Prostate gland (tissue), 2 donors: Measurements from ENCODE around the gene SRP68. TPM values are rescaled to one million over a fixed set of nuclear protein-coding genes. Genes with fewer than 3 reads are reported as not detected.

ENCODE experiments used
- DNase-seq: peaks from one replicate; pipeline ENCODE4 v3.0.0-alpha.2; 2019; ENCODE audit warnings: low spot score
- H3K27ac ChIP-seq, 2 donors: fragments of 200-600 bp; sonication (generic); 2 replicates each; pipeline ENCODE4 v1.5.1; 2017 to 2019
- H3K27me3 ChIP-seq: fragments of 200-600 bp; sonication (generic); replicated peaks from 2 replicates; pipeline ENCODE4 v1.5.1; 2019; ENCODE audit not compliant: insufficient read depth
- H3K36me3 ChIP-seq, 2 donors: fragments of 200-600 bp; sonication (generic); 1 replicate in 1 of 2; 2 replicates in 1 of 2; pipeline versions ENCODE4 v1.5.1 to v1.8.1; 2017 to 2019
- H3K4me1 ChIP-seq: fragments of 200-600 bp; sonication (generic); replicated peaks from 2 replicates; pipeline ENCODE4 v1.5.1; 2019
- H3K4me3 ChIP-seq, 2 donors: fragments of 200-600 bp; sonication (generic); 2 replicates each; pipeline ENCODE4 v1.5.1; 2017 to 2019
- H3K9me3 ChIP-seq: fragments of 200-600 bp; sonication (generic); 2 replicates; pipeline ENCODE4 v1.5.1; 2017
- POLR2A ChIP-seq: fragments of 450-650 bp; IDR thresholded peaks from one replicate; pipeline ENCODE4 v1.6.1; 2016; ENCODE audit warnings: antibody characterized with exemption, mild to moderate bottlenecking
- POLR2AphosphoS5 ChIP-seq: sonication (generic); formaldehyde crosslinking; IDR thresholded peaks from one replicate; pipeline ENCODE4 v1.6.1; 2017; ENCODE audit warnings: antibody characterized with exemption
- WGBS: methylation state at CpG from one replicate; pipeline ENCODE4 v1.1.5; 2018; 5-methylcytosine and 5-hydroxymethylcytosine counted together
- intact Hi-C: fragments of 100-400 bp; cut with DNase I; formaldehyde crosslinking; loops from one replicate; pipeline ENCODE4 v1.14.2; 2022
- total RNA-seq, 2 donors: library from RNA; depleted of rRNA; stranded (reverse); fragments of >200 nt; gene quantifications; one replicate each; pipeline ENCODE4 v1.1.0, GENCODE V29; 2016
- TF ChIP-seq, protein P1 (sequence below), 4 experiments: fragments of 200-600 bp in 2 of 4; fragments of 450-650 bp in 2 of 4; sonication (generic) in 2 of 4; IDR thresholded peaks; 1 replicate in 3 of 4; 2 replicates in 1 of 4; pipeline ENCODE4 v1.5.1; 2016 to 2019; ENCODE audit warnings: antibody characterized with exemption in 4 of 4, mild to moderate bottlenecking in 2 of 4, moderate library complexity in 2 of 4

The SRP68 gene
- total RNA-seq, 2 donors from 2014 or later: 33.5 to 51.2 TPM

DNA sequence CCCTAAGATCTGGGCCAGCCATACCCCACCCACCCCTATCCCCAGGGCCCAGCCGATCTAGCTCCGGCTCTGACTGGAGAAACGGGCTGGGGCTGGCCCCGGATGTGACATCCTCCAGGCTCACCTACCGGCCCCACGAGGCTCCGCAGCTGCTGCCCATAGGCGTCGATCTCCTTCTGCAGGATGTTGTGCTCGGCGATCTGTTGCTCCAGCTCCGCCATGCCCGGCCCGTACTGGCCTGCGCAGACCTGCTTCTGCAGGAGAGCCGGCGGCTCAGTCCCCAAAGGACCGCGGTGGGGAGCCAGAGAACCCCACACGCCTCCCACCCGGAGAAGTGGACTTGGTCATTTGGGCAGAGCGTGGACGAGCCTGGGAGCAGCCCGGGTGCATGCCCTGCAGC is 50.0 kb downstream of the SRP68 start:
- 91% methylated on average over 22 of the region's 24 CpGs for WGBS
- H3K4me3 ChIP-seq: no peak overlapping the region
- no peaks in the 10 kb centered on the region for H3K4me1 ChIP-seq
- no peaks in the 10 kb centered on the region for H3K27me3 ChIP-seq
- TF ChIP-seq, protein P1, sequence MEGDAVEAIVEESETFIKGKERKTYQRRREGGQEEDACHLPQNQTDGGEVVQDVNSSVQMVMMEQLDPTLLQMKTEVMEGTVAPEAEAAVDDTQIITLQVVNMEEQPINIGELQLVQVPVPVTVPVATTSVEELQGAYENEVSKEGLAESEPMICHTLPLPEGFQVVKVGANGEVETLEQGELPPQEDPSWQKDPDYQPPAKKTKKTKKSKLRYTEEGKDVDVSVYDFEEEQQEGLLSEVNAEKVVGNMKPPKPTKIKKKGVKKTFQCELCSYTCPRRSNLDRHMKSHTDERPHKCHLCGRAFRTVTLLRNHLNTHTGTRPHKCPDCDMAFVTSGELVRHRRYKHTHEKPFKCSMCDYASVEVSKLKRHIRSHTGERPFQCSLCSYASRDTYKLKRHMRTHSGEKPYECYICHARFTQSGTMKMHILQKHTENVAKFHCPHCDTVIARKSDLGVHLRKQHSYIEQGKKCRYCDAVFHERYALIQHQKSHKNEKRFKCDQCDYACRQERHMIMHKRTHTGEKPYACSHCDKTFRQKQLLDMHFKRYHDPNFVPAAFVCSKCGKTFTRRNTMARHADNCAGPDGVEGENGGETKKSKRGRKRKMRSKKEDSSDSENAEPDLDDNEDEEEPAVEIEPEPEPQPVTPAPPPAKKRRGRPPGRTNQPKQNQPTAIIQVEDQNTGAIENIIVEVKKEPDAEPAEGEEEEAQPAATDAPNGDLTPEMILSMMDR (IDR thresholded peaks at IDR 0.05): no peak
- TF ChIP-seq POLR2AphosphoS5: no peak
- no peak for TF ChIP-seq POLR2A
- DNase-seq: no peak
- no peaks in the 10 kb centered on the region for H3K36me3 ChIP-seq
- no peak overlapping the region for H3K27ac ChIP-seq
- no peaks in the 10 kb centered on the region for H3K9me3 ChIP-seq
- intact Hi-C loops: no loop called here

DNA sequence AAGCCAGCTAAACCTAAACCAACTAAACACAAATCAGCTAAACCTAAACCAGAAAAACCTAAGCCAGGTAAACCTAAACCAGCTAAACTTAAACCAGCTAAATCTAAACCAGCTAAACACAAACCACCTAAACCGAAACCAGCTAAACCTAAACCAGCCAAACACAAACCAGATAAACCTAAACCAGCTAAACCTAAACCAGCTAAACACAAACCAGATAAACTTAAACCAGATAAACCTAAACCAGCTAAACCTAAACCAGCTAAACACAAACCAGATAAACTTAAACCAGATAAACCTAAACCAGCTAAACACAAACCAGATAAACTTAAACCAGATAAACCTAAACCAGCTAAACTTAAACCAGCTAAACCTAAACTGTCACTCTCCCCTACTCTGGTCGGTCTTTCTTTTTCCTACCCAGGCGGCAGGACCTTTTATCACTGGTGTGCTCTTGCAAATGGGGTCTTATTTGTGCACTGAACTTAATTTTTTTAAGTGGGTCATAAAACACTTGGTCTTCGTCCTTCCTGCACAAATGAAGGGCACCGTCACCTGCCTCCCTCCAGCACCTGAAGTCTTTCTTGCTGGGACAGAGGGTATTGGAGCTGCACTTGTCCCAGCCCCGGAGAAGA is 52.4 kb downstream of the SRP68 start:
- Histone ChIP-seq H3K27me3 (no peaks in the 10 kb centered on the region), H3K27ac (no peak overlapping the region), H3K4me1 (no peaks in the 10 kb centered on the region), H3K36me3 (no peaks in the 10 kb centered on the region), H3K9me3 (no peaks in the 10 kb centered on the region), H3K4me3 (no peak overlapping the region)
- TF ChIP-seq POLR2AphosphoS5 (no peak), POLR2A (no peak)
- TF ChIP-seq, protein P1 (IDR thresholded peaks at IDR 0.05): no peak
- DNase-seq: no peak
- intact Hi-C loops: loop anchor here (10.0 kb wide), 1 partner anchor 255 kb away; no protein-coding TSS in a partner anchor
- WGBS: 83% methylated on average over 6 of the region's 6 CpGs

DNA sequence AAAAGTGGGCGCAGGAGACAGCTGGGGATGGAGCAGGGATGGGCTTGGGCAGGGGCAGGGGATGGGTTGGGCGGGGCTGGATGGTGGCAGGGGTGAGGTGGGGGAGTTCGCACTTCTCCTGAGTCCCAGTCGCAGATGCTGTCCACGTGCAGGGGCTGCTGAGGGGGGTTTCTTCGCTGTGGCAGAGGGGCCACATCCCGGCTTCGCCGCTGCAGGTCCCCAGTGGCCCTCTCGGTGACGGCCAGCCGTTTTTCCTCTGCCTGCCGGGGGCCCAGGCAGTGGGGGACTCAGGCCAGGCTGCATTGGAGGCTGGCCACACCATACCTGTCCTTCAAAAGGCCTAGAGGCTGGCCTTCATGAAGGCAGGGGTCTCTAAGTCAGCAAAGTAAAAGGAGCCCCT is 53.5 kb downstream of the SRP68 start:
- H3K4me1 ChIP-seq: no peaks in the 10 kb centered on the region
- no peaks in the 10 kb centered on the region for H3K9me3 ChIP-seq
- H3K4me3 ChIP-seq: no peak overlapping the region
- WGBS: 92% methylated on average over 13 of the region's 13 CpGs
- TF ChIP-seq, protein P1 (IDR thresholded peaks at IDR 0.05): no peak
- TF ChIP-seq POLR2A (no peak), POLR2AphosphoS5 (no peak)
- H3K27me3 ChIP-seq: no peaks in the 10 kb centered on the region
- no peak overlapping the region for H3K27ac ChIP-seq
- no peaks in the 10 kb centered on the region for H3K36me3 ChIP-seq
- DNase-seq: no peak
- intact Hi-C loops: loop anchor here (10.0 kb wide), 1 partner anchor 256 kb away; no protein-coding TSS in a partner anchor

DNA sequence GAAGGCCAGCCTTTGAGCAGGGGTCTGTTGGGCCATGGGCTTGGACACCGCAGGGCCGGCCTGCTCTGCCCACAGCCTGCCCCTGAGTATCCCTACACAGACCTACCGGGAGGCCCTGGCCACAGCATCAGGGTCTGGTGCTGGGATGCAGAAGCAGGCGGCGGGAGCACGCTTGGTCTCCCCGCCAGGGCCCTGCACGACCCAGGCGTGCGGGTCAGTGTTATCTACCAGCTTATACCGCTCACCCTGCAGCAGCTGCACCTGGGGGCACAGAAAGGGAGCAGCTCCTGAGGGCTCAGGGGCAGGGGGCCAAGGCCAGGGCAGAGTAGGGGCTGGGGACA is 54.0 kb downstream of the SRP68 start:
- intact Hi-C loops: loop anchor here (10.0 kb wide), 1 partner anchor 256 kb away; no protein-coding TSS in a partner anchor
- Histone ChIP-seq H3K27ac (no peak overlapping the region), H3K36me3 (no peaks in the 10 kb centered on the region), H3K9me3 (no peaks in the 10 kb centered on the region), H3K4me1 (no peaks in the 10 kb centered on the region), H3K27me3 (no peaks in the 10 kb centered on the region), H3K4me3 (no peak overlapping the region)
- no peak for DNase-seq
- TF ChIP-seq POLR2AphosphoS5 (no peak), POLR2A (no peak)
- TF ChIP-seq, protein P1 (IDR thresholded peaks at IDR 0.05): no peak
- 91% methylated on average over 11 of the region's 11 CpGs for WGBS
